ENCODE measurements around the gene POLR1A. TPM values are rescaled to one million over a fixed set of nuclear protein-coding genes. Genes with fewer than 3 reads are reported as not detected.

The POLR1A gene
- polyA plus RNA-seq, 4 donors: 1.4 to 12.6 (median 5.4) TPM

- peaks cover 0 to 5% of the 10 kb centered on the region in 2 donors for H3K9me3 ChIP-seq (ENCODE audit: control insufficient read depth in 2 of 2, insufficient read depth in 1 of 2, low read depth in 1 of 2, low read length in 1 of 2)
- DNase-seq (no peak), FAIRE-seq (no peak)
- no peaks in the 10 kb centered on the region for H3K4me1 ChIP-seq (ENCODE audit: control insufficient read depth in 3 of 3, insufficient read depth in 2 of 3, low read depth in 1 of 3, low read length in 2 of 3)
- WGBS, 3 donors: 80 to 86% (median 83%) methylated on average over 9 of the region's 9 CpGs
- no peak overlapping the region for H3K27ac ChIP-seq (ENCODE audit: low read depth in 1 of 3, low read length in 2 of 3)
- H3K4me3 ChIP-seq (ENCODE audit: low read depth in 1 of 3, low read length in 3 of 3): no peak overlapping the region
- no peaks in the 10 kb centered on the region for H3K36me3 ChIP-seq (ENCODE audit: control insufficient read depth in 3 of 3, insufficient read depth in 2 of 3, low read depth in 1 of 3, low read length in 3 of 3)
- H3K27me3 ChIP-seq (ENCODE audit: control insufficient read depth in 3 of 3, insufficient read depth in 3 of 3, low read length in 3 of 3): no peaks in the 10 kb centered on the region
Observed at GRCh38 chr2:85976106-85976920, 129.4 kb downstream of the POLR1A start.

GRCh38 chr2:85975581-85975980 lies 130.1 kb downstream of the POLR1A start:
- 61 to 76% (median 66%) methylated on average over 4 of the region's 4 CpGs for WGBS, 3 donors
- Histone ChIP-seq H3K4me1 (ENCODE audit: control insufficient read depth in 3 of 3, insufficient read depth in 2 of 3, low read depth in 1 of 3, low read length in 2 of 3) (no peaks in the 10 kb centered on the region), H3K27me3 (ENCODE audit: control insufficient read depth in 3 of 3, insufficient read depth in 3 of 3, low read length in 3 of 3) (no peaks in the 10 kb centered on the region), H3K27ac (ENCODE audit: low read depth in 1 of 3, low read length in 2 of 3) (no peak overlapping the region), H3K36me3 (ENCODE audit: control insufficient read depth in 3 of 3, insufficient read depth in 2 of 3, low read depth in 1 of 3, low read length in 3 of 3) (no peaks in the 10 kb centered on the region), H3K9me3 (ENCODE audit: control insufficient read depth in 2 of 2, insufficient read depth in 1 of 2, low read depth in 1 of 2, low read length in 1 of 2) (peaks cover 0 to 9% of the 10 kb centered on the region in 2 donors), H3K4me3 (ENCODE audit: low read depth in 1 of 3, low read length in 3 of 3) (no peak overlapping the region)
- FAIRE-seq: no peak
- DNase-seq: no peak

GRCh38 chr2:85974390-85974789 lies 131.3 kb downstream of the POLR1A start:
- H3K4me3 ChIP-seq (ENCODE audit: low read depth in 1 of 3, low read length in 3 of 3): no peak overlapping the region
- H3K27ac ChIP-seq (ENCODE audit: low read depth in 1 of 3, low read length in 2 of 3): no peak overlapping the region
- DNase-seq (no peak), FAIRE-seq (no peak)
- 44 to 85% (median 58%) methylated on average over 1 of the region's 1 CpG for WGBS, 3 donors
- H3K27me3 ChIP-seq (ENCODE audit: control insufficient read depth in 3 of 3, insufficient read depth in 3 of 3, low read length in 3 of 3): no peaks in the 10 kb centered on the region
- H3K9me3 ChIP-seq (ENCODE audit: control insufficient read depth in 2 of 2, insufficient read depth in 1 of 2, low read depth in 1 of 2, low read length in 1 of 2): peaks cover 0 to 9% of the 10 kb centered on the region in 2 donors
- H3K36me3 ChIP-seq (ENCODE audit: control insufficient read depth in 3 of 3, insufficient read depth in 2 of 3, low read depth in 1 of 3, low read length in 3 of 3): no peaks in the 10 kb centered on the region
- H3K4me1 ChIP-seq (ENCODE audit: control insufficient read depth in 3 of 3, insufficient read depth in 2 of 3, low read depth in 1 of 3, low read length in 2 of 3): no peaks in the 10 kb centered on the region

DNA sequence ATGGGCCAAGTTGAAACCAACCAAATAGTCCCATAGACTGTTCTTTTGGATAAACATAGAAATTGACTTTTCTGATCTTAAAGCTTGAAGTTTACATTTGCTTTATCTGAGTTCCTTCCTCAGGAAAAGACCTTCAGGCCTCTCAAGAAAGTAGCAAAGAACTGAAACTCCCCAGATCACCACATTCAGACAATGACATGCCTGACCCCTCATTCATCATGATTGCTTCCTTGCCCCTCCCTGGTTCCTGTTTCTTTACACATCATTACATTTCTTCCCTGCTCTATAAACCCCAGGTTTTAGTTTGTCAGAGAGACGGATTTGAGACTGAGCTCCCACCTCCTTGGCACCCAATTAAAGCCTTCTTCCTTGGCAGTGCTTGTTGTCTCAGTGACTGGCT lies 133.3 kb downstream of the POLR1A start:
- H3K36me3 ChIP-seq (ENCODE audit: control insufficient read depth in 3 of 3, insufficient read depth in 2 of 3, low read depth in 1 of 3, low read length in 3 of 3): no peaks in the 10 kb centered on the region
- H3K4me1 ChIP-seq (ENCODE audit: control insufficient read depth in 3 of 3, insufficient read depth in 2 of 3, low read depth in 1 of 3, low read length in 2 of 3): no peaks in the 10 kb centered on the region
- H3K27ac ChIP-seq (ENCODE audit: low read depth in 1 of 3, low read length in 2 of 3): no peak overlapping the region
- H3K27me3 ChIP-seq (ENCODE audit: control insufficient read depth in 3 of 3, insufficient read depth in 3 of 3, low read length in 3 of 3): no peaks in the 10 kb centered on the region
- no peak overlapping the region for H3K4me3 ChIP-seq (ENCODE audit: low read depth in 1 of 3, low read length in 3 of 3)
- WGBS, 3 donors: 56 to 80% (median 74%) methylated on average over 1 of the region's 1 CpG
- H3K9me3 ChIP-seq (ENCODE audit: control insufficient read depth in 2 of 2, insufficient read depth in 1 of 2, low read depth in 1 of 2, low read length in 1 of 2): peaks cover 0 to 9% of the 10 kb centered on the region in 2 donors
- DNase-seq: no peak
- FAIRE-seq: no peak

DNA sequence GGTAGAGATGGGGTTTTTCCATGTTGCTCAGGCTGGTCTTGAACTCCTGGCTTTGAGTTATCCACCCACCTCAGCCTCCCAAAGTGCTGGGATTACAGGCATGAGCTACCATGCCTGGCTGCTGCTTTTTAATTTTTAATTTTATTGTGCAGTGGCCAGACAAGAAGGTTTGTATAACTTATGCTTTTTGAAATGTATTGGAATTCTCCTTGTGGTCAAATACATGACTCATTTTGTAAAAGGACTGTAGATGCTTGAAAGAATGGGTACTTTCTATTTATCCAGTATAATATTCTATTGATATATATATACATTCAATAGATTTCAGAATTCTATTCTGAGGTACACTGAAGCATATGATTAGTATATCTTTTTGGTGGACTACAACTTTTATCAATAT lies 134.3 kb downstream of the POLR1A start:
- FAIRE-seq: no peak
- Histone ChIP-seq H3K4me3 (ENCODE audit: low read depth in 1 of 3, low read length in 3 of 3) (no peak overlapping the region), H3K27me3 (ENCODE audit: control insufficient read depth in 3 of 3, insufficient read depth in 3 of 3, low read length in 3 of 3) (no peaks in the 10 kb centered on the region), H3K9me3 (ENCODE audit: control insufficient read depth in 2 of 2, insufficient read depth in 1 of 2, low read depth in 1 of 2, low read length in 1 of 2) (peaks cover 0 to 9% of the 10 kb centered on the region in 2 donors), H3K36me3 (ENCODE audit: control insufficient read depth in 3 of 3, insufficient read depth in 2 of 3, low read depth in 1 of 3, low read length in 3 of 3) (no peaks in the 10 kb centered on the region), H3K27ac (ENCODE audit: low read depth in 1 of 3, low read length in 2 of 3) (no peak overlapping the region), H3K4me1 (ENCODE audit: control insufficient read depth in 3 of 3, insufficient read depth in 2 of 3, low read depth in 1 of 3, low read length in 2 of 3) (no peaks in the 10 kb centered on the region)
- no peak for DNase-seq

Other genes starting within 250 kb of the POLR1A start
- 1 to 10 TPM; 1.6 to 5.3 (median 3.6) TPM for gene ST3GAL5, start 216.9 kb downstream of the POLR1A start, polyA plus RNA-seq
- 10 to 100 TPM; 14.1 to 86.1 (median 25.0) TPM for gene PTCD3, start 349 bp upstream of the POLR1A start, polyA plus RNA-seq
- gene IMMT, start 89.6 kb upstream of the POLR1A start, polyA plus RNA-seq: 10 to 100 TPM; 69.2 to 82.1 (median 72.0) TPM
- gene MRPL35, start 93.6 kb upstream of the POLR1A start, polyA plus RNA-seq: 10 to 100 TPM; 44.7 to 78.5 (median 71.9) TPM
- 10 to 100 TPM in 2 of 4 donors, 1 to 10 TPM in 2; 5.9 to 16.8 (median 8.8) TPM for gene REEP1, start 231.7 kb upstream of the POLR1A start, polyA plus RNA-seq

Data from small intestine (tissue), 7 donors.